ENCODE measurements around the gene DCDC2C. TPM values are rescaled to one million over a fixed set of nuclear protein-coding genes. Genes with fewer than 3 reads are reported as not detected.

DCDC2C gene
- total RNA-seq, 1 experiment from 2014 or later, result not detected

- no TSS peak for BruUV-seq (replicated peaks)
- Histone ChIP-seq H3K4me3 (ENCODE audit: low read depth, low read length) (no peak overlapping the region), H3K27me3 (replicated peaks; ENCODE audit: control insufficient read depth, insufficient read depth, low read length) (no peaks in the 10 kb centered on the region; the same call in 1 of the 2 replicates), H3K9me3 (no peaks in the 10 kb centered on the region), H3K4me1 (no peaks in the 10 kb centered on the region), H3K36me3 (ENCODE audit: control insufficient read depth, insufficient read depth, low read length) (no peaks in the 10 kb centered on the region)
- H3K27me3 Mint-ChIP-seq (ENCODE audit: insufficient read depth, unreplicated experiment), result peaks cover 35% of the 10 kb centered on the region
- no peaks in the 10 kb centered on the region for H3K4me1 Mint-ChIP-seq (ENCODE audit: low read depth, unreplicated experiment)
- no peak overlapping the region for H3K4me3 Mint-ChIP-seq (ENCODE audit: unreplicated experiment)
- no peaks in the 10 kb centered on the region for H3K36me3 Mint-ChIP-seq (ENCODE audit: insufficient read depth, unreplicated experiment)
- ChIA-PET CTCF (no interaction called here), POLR2A (no interaction called here)
- no peaks in the 10 kb centered on the region for H3K9me3 Mint-ChIP-seq (ENCODE audit: unreplicated experiment)
- no peak for DNase-seq
- intact Hi-C loops (cut with micrococcal nuclease; ENCODE audit: unreplicated experiment), result no loop called here
- TF ChIP-seq, protein P1, sequence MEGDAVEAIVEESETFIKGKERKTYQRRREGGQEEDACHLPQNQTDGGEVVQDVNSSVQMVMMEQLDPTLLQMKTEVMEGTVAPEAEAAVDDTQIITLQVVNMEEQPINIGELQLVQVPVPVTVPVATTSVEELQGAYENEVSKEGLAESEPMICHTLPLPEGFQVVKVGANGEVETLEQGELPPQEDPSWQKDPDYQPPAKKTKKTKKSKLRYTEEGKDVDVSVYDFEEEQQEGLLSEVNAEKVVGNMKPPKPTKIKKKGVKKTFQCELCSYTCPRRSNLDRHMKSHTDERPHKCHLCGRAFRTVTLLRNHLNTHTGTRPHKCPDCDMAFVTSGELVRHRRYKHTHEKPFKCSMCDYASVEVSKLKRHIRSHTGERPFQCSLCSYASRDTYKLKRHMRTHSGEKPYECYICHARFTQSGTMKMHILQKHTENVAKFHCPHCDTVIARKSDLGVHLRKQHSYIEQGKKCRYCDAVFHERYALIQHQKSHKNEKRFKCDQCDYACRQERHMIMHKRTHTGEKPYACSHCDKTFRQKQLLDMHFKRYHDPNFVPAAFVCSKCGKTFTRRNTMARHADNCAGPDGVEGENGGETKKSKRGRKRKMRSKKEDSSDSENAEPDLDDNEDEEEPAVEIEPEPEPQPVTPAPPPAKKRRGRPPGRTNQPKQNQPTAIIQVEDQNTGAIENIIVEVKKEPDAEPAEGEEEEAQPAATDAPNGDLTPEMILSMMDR (IDR thresholded peaks at IDR 0.05; ENCODE audit: insufficient read depth in 1 of 2, low read depth in 1 of 2, low read length in 1 of 2, severe bottlenecking in 1 of 2, unreplicated experiment in 1 of 2), result no peak
- H3K27ac Mint-ChIP-seq (ENCODE audit: unreplicated experiment), result no peak overlapping the region
These were observed 23.6 kb upstream of the DCDC2C start for GRCh38 chr2:3679616-3680393.

DNA sequence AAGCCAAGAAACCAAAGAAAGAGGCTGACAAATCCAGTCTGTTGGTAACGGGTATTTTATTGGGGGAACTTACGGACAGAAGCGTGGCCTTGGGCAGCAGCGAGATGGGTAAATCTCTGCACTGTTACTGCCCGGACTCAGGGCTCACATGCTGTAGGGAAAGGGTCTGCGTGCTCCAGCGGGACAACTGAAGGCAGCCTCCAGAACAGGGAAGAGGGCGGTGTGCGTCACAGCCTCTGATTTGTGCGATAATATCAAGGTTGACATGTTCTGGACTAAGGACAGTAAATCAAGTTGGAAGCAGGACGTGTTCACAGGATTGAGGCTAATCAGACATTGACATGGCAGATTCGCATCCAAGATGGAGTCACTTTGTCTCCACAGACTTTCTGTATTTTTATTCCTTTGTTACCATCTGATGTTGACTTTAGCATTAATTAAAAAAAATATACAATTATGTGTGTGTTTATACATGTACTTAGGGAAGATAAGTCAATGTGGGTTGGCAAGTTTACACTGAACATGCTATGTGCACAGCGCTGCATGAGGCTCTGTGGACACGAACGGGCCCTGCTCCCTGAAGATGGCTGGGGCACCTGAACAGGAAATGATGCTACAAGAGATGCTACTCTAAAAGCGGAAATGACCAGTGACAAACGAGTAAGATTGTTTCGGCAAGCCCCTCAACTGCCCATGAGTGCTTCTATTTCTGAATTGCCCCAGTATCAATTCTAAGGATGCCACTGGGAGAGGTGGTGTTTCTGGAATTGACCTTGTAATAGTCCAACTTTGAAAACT lies 22.6 kb upstream of the DCDC2C start:
- Histone ChIP-seq H3K4me1 (no peaks in the 10 kb centered on the region), H3K4me3 (ENCODE audit: low read depth, low read length) (no peak overlapping the region), H3K36me3 (ENCODE audit: control insufficient read depth, insufficient read depth, low read length) (no peaks in the 10 kb centered on the region), H3K27me3 (replicated peaks; ENCODE audit: control insufficient read depth, insufficient read depth, low read length) (no peaks in the 10 kb centered on the region; the same call in 1 of the 2 replicates), H3K9me3 (no peaks in the 10 kb centered on the region)
- Mint-ChIP-seq H3K36me3 (ENCODE audit: insufficient read depth, unreplicated experiment) (no peaks in the 10 kb centered on the region), H3K27me3 (ENCODE audit: insufficient read depth, unreplicated experiment) (peaks cover 32% of the 10 kb centered on the region), H3K27ac (ENCODE audit: unreplicated experiment) (no peak overlapping the region), H3K9me3 (ENCODE audit: unreplicated experiment) (no peaks in the 10 kb centered on the region), H3K4me3 (ENCODE audit: unreplicated experiment) (no peak overlapping the region), H3K4me1 (ENCODE audit: low read depth, unreplicated experiment) (no peaks in the 10 kb centered on the region)
- CTCF ChIA-PET, result no interaction called here
- TF ChIP-seq, protein P1 (IDR thresholded peaks at IDR 0.05; ENCODE audit: insufficient read depth in 1 of 2, low read depth in 1 of 2, low read length in 1 of 2, severe bottlenecking in 1 of 2, unreplicated experiment in 1 of 2), result no peak
- intact Hi-C loops (cut with micrococcal nuclease; ENCODE audit: unreplicated experiment), result no loop called here
- BruUV-seq (replicated peaks), result no TSS peak
- POLR2A ChIA-PET, result no interaction called here
- no peak for DNase-seq

DNA sequence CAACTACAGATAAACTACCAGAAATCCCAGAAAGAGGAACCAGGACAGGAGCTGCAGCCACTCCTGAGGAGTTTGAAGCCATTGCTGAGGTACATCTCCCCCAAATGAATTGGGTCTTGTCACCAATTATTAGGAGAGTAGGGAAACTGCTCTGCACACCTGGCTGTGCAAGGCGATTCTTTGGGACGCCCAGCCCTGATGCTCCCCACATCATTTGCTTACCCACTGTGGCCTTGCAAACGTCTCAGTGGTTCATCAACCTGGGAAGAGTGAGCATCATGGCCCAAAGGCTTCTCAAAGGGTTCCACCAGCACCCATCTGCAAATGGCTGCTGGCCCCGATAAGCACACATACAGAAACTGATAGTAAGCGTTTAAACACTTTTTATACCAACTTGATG lies 21.8 kb upstream of the DCDC2C start:
- Mint-ChIP-seq H3K4me1 (ENCODE audit: low read depth, unreplicated experiment) (no peaks in the 10 kb centered on the region), H3K9me3 (ENCODE audit: unreplicated experiment) (no peaks in the 10 kb centered on the region), H3K27me3 (ENCODE audit: insufficient read depth, unreplicated experiment) (peaks cover 32% of the 10 kb centered on the region), H3K4me3 (ENCODE audit: unreplicated experiment) (no peak overlapping the region), H3K27ac (ENCODE audit: unreplicated experiment) (no peak overlapping the region), H3K36me3 (ENCODE audit: insufficient read depth, unreplicated experiment) (no peaks in the 10 kb centered on the region)
- intact Hi-C loops (cut with micrococcal nuclease; ENCODE audit: unreplicated experiment), result no loop called here
- BruUV-seq (replicated peaks), result no TSS peak
- ChIA-PET POLR2A (no interaction called here), CTCF (no interaction called here)
- Histone ChIP-seq H3K4me1 (no peaks in the 10 kb centered on the region), H3K36me3 (ENCODE audit: control insufficient read depth, insufficient read depth, low read length) (no peaks in the 10 kb centered on the region), H3K9me3 (no peaks in the 10 kb centered on the region), H3K4me3 (ENCODE audit: low read depth, low read length) (no peak overlapping the region), H3K27me3 (replicated peaks; ENCODE audit: control insufficient read depth, insufficient read depth, low read length) (no peaks in the 10 kb centered on the region; the same call in 1 of the 2 replicates)
- TF ChIP-seq, protein P1 (IDR thresholded peaks at IDR 0.05; ENCODE audit: insufficient read depth in 1 of 2, low read depth in 1 of 2, low read length in 1 of 2, severe bottlenecking in 1 of 2, unreplicated experiment in 1 of 2), result no peak
- no peak for DNase-seq
